ENCODE data around the gene OR9Q1. TPM values are rescaled to one million over a fixed set of nuclear protein-coding genes. Genes with fewer than 3 reads are reported as not detected.
A peak's percentile ranks its signal among the peaks of the same experiment; 100 is the strongest.

OR9Q1 gene
- total RNA-seq, 1 donor from 2014 or later, result not detected

GRCh38 chr11:57980201-57980600, 43.5 kb upstream of the OR9Q1 start:
- TF ChIP-seq, protein P1, sequence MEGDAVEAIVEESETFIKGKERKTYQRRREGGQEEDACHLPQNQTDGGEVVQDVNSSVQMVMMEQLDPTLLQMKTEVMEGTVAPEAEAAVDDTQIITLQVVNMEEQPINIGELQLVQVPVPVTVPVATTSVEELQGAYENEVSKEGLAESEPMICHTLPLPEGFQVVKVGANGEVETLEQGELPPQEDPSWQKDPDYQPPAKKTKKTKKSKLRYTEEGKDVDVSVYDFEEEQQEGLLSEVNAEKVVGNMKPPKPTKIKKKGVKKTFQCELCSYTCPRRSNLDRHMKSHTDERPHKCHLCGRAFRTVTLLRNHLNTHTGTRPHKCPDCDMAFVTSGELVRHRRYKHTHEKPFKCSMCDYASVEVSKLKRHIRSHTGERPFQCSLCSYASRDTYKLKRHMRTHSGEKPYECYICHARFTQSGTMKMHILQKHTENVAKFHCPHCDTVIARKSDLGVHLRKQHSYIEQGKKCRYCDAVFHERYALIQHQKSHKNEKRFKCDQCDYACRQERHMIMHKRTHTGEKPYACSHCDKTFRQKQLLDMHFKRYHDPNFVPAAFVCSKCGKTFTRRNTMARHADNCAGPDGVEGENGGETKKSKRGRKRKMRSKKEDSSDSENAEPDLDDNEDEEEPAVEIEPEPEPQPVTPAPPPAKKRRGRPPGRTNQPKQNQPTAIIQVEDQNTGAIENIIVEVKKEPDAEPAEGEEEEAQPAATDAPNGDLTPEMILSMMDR (IDR thresholded peaks at IDR 0.05), result no peak
- H3K4me3 ChIP-seq, result no peak overlapping the region
- H3K9ac ChIP-seq, result no peak overlapping the region
- Mint-ChIP-seq H3K4me1 (peaks cover 15% of the 10 kb centered on the region), H3K36me3 (no peaks in the 10 kb centered on the region), H3K4me3 (no peak overlapping the region), H3K27ac (no peak overlapping the region), H3K27me3 (ENCODE audit: insufficient read depth, low read depth) (peaks cover 3% of the 10 kb centered on the region), H3K9me3 (no peaks in the 10 kb centered on the region)
- H3K4me1 ChIP-seq, result peaks cover 31% of the 10 kb centered on the region
- DNase-seq (ENCODE audit: low spot score), result no peak
- H2AFZ ChIP-seq (replicated peaks), result no peak overlapping the region
- no peaks in the 10 kb centered on the region for H4K20me1 ChIP-seq (ENCODE audit: low read depth)
- no peaks in the 10 kb centered on the region for H3F3A ChIP-seq (ENCODE audit: low read depth)
- no peaks in the 10 kb centered on the region for H3K36me3 ChIP-seq
- H3K79me2 ChIP-seq (ENCODE audit: low read depth), result no peaks in the 10 kb centered on the region
- H3K27me3 ChIP-seq, result no peaks in the 10 kb centered on the region
- no peak overlapping the region for H3K27ac ChIP-seq
- no peak overlapping the region for H3K4me2 ChIP-seq
- H3K9me3 ChIP-seq (ENCODE audit: low read depth), result no peaks in the 10 kb centered on the region

DNA sequence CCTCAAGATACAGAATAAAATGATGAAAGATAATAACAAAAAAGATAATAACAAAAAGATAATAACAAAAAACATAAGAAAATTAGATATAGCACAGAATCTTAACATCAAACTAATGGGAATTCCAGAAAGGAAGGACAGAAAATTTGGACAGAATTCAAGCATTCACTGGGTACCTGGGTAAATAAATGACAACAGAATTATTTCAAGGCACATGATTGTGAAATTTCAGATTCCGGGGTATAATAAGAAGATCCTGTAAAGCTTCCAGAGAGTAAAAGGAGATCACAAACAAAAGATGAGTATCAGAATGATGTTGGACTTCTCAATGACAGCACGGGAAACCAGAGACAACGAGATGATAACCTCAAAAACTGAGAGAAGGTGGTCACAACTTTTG, 42.1 kb upstream of the OR9Q1 start:
- no peak overlapping the region for H3K4me3 ChIP-seq
- Mint-ChIP-seq H3K4me1 (peaks cover 15% of the 10 kb centered on the region), H3K4me3 (no peak overlapping the region), H3K36me3 (no peaks in the 10 kb centered on the region), H3K9me3 (no peaks in the 10 kb centered on the region), H3K27ac (no peak overlapping the region), H3K27me3 (ENCODE audit: insufficient read depth, low read depth) (peaks cover 3% of the 10 kb centered on the region)
- H4K20me1 ChIP-seq (ENCODE audit: low read depth), result no peaks in the 10 kb centered on the region
- no peak overlapping the region for H2AFZ ChIP-seq (replicated peaks)
- no peaks in the 10 kb centered on the region for H3K79me2 ChIP-seq (ENCODE audit: low read depth)
- no peak for DNase-seq (ENCODE audit: low spot score)
- H3K4me1 ChIP-seq, result peaks cover 30% of the 10 kb centered on the region
- no peaks in the 10 kb centered on the region for H3F3A ChIP-seq (ENCODE audit: low read depth)
- no peaks in the 10 kb centered on the region for H3K36me3 ChIP-seq
- no peak overlapping the region for H3K4me2 ChIP-seq
- H3K27me3 ChIP-seq, result no peaks in the 10 kb centered on the region
- H3K9me3 ChIP-seq (ENCODE audit: low read depth), result no peaks in the 10 kb centered on the region
- TF ChIP-seq, protein P1 (IDR thresholded peaks at IDR 0.05), result no peak
- TF ChIP-seq EZH2 (IDR thresholded peaks at IDR 0.05) (no peak), EZH2phosphoT487 (IDR thresholded peaks at IDR 0.05) (no peak)
- no peak overlapping the region for H3K9ac ChIP-seq
- no peak overlapping the region for H3K27ac ChIP-seq

- H4K20me1 ChIP-seq (ENCODE audit: low read depth), result no peaks in the 10 kb centered on the region
- H3K4me1 Mint-ChIP-seq, result peaks cover 15% of the 10 kb centered on the region
- peak; percentile 60 for DNase-seq (ENCODE audit: low spot score)
- no peak overlapping the region for H3K4me3 ChIP-seq
- H3K4me1 ChIP-seq, result peaks cover 21% of the 10 kb centered on the region
- no peaks in the 10 kb centered on the region for H3K79me2 ChIP-seq (ENCODE audit: low read depth)
- peak overlapping the region; percentile 14 for H3K4me2 ChIP-seq
- H3K9me3 Mint-ChIP-seq, result no peaks in the 10 kb centered on the region
- H3K27ac ChIP-seq, result no peak overlapping the region
- H3K9me3 ChIP-seq (ENCODE audit: low read depth), result no peaks in the 10 kb centered on the region
- H3K4me3 Mint-ChIP-seq, result no peak overlapping the region
- no peak overlapping the region for H3K27ac Mint-ChIP-seq
- no peaks in the 10 kb centered on the region for H3K36me3 Mint-ChIP-seq
- no peak overlapping the region for H2AFZ ChIP-seq (replicated peaks)
- H3K27me3 Mint-ChIP-seq (ENCODE audit: insufficient read depth, low read depth), result no peaks in the 10 kb centered on the region
- no peaks in the 10 kb centered on the region for H3K36me3 ChIP-seq
- H3K9ac ChIP-seq, result no peak overlapping the region
- H3F3A ChIP-seq (ENCODE audit: low read depth), result no peaks in the 10 kb centered on the region
- TF ChIP-seq EZH2 (IDR thresholded peaks at IDR 0.05), result no peak
- TF ChIP-seq, protein P1 (IDR thresholded peaks at IDR 0.05), result no peak
- TF ChIP-seq EZH2phosphoT487 (IDR thresholded peaks at IDR 0.05), result no peak
- H3K27me3 ChIP-seq, result no peaks in the 10 kb centered on the region
These were observed 40.9 kb upstream of the OR9Q1 start for GRCh38 chr11:57982776-57983175.
